Measurements from ENCODE around the gene ZCCHC3.

The ZCCHC3 gene

GRCh38 chr20:272718-273117, 24.7 kb upstream of the ZCCHC3 start:
- POLR2A ChIA-PET, result no interaction called here
- TF ChIP-seq CTCF (IDR thresholded peaks at IDR 0.05; ENCODE audit: control extremely low read depth, extremely low read depth, low read depth, missing control alignments), result no peak

GRCh38 chr20:273884-274283, 23.5 kb upstream of the ZCCHC3 start:
- POLR2A ChIA-PET, result no interaction called here
- no peak for TF ChIP-seq CTCF (IDR thresholded peaks at IDR 0.05; ENCODE audit: control extremely low read depth, extremely low read depth, low read depth, missing control alignments)
- no peak for DNase-seq (ENCODE audit: extremely low spot score)
- CTCF ChIA-PET, result interaction anchor here (1.2 kb wide), 1 partner anchor 56 kb away, joined by 4 read pairs; no protein-coding TSS in a partner anchor

More at GRCh38 chr20:272718-273117, 24.7 kb upstream of the ZCCHC3 start:
- DNase-seq (ENCODE audit: extremely low spot score), result no peak
- CTCF ChIA-PET, result no interaction called here

GRCh38 chr20:275791-276190, 21.6 kb upstream of the ZCCHC3 start:
- ChIA-PET CTCF (no interaction called here), POLR2A (no interaction called here)
- no peak for TF ChIP-seq CTCF (IDR thresholded peaks at IDR 0.05; ENCODE audit: control extremely low read depth, extremely low read depth, low read depth, missing control alignments)
- DNase-seq (ENCODE audit: extremely low spot score), result no peak

- DNase-seq (ENCODE audit: extremely low spot score), result no peak
- ChIA-PET POLR2A (no interaction called here), CTCF (interaction anchor here (1.7 to 3.0 kb wide), 2 partner anchors 8 to 10 kb away, joined by 5 to 11 read pairs; no protein-coding TSS in a partner anchor)
- no peak for TF ChIP-seq CTCF (IDR thresholded peaks at IDR 0.05; ENCODE audit: control extremely low read depth, extremely low read depth, low read depth, missing control alignments)
Measured at GRCh38 chr20:276620-277495, 20.5 kb upstream of the ZCCHC3 start.

GRCh38 chr20:277496-277781, 19.9 kb upstream of the ZCCHC3 start:
- CTCF ChIA-PET, result interaction anchor here (1.7 to 3.0 kb wide), 2 partner anchors 9 to 11 kb away, joined by 5 to 11 read pairs; no protein-coding TSS in a partner anchor
- TF ChIP-seq CTCF (IDR thresholded peaks at IDR 0.05; ENCODE audit: control extremely low read depth, extremely low read depth, low read depth, missing control alignments), result no peak
- DNase-seq (ENCODE audit: extremely low spot score), result no peak
- POLR2A ChIA-PET, result no interaction called here

GRCh38 chr20:278181-278580, 19.2 kb upstream of the ZCCHC3 start:
- ChIA-PET POLR2A (no interaction called here), CTCF (interaction anchor here (1.7 to 3.0 kb wide), 2 partner anchors 9 to 12 kb away, joined by 5 to 11 read pairs; no protein-coding TSS in a partner anchor)
- no peak for DNase-seq (ENCODE audit: extremely low spot score)
- TF ChIP-seq CTCF (IDR thresholded peaks at IDR 0.05; ENCODE audit: control extremely low read depth, extremely low read depth, low read depth, missing control alignments), result no peak
